ENCODE measurements around the gene ZFP82. TPM values are rescaled to one million over a fixed set of nuclear protein-coding genes. Genes with fewer than 3 reads are reported as not detected.

ZFP82 gene
- total and polyA plus RNA-seq, 2 donors (not counting 3 experiments of a cell fraction or from before 2014, with no cell fraction given): 1.8 to 3.9 TPM

DNA sequence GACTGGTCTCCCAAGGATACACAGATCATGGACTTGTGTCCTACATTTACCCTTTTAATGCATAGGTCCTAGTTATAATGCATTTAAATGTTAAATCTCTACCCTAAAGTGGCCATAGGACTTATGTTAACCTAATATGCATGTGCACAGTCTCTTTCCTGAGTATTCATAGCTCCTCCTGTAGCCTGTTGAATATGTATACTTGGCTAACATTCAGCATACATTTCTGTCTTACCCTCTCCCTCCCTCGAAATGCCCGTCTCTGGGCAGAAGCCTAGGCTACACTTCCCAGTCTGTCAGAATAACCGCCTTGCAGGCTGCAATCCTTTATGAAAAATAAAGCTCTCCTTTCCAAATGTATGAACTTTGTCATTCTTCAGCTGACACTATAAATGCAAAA lies 13.9 kb downstream of the ZFP82 start:
- no peak for FAIRE-seq
- dilution Hi-C loops (cut with MboI; ENCODE audit: extremely low pct_ligation_motif_present, low sequenced_read_pairs): no loop called here
- POLR2A ChIA-PET: no interaction called here

DNA sequence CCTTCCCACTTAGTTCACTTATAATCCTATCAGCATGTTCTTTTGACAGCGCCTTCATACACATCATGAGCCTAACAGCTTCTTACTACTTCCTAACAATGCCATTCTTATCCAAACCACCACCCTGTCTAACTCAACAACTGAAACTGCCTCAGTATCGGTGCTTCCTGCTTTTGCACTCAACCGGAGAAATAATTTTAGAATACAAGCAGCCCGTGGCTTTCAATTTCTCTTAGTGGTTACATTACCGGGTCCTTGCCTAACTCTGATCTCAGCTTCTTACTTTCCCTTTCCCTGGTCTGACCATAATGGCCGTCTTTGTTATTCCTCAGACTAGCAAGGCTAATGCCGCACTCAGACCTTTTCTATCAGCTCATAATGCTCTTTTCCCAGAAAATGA lies 17.0 kb downstream of the ZFP82 start:
- H3K4me1 ChIP-seq (ENCODE audit: control insufficient read depth, extremely low read depth, insufficient read depth, low read length): no peaks in the 10 kb centered on the region
- H2AFZ ChIP-seq (ENCODE audit: low read depth, low read length): no peak overlapping the region
- intact Hi-C loops (cut with micrococcal nuclease) (no loop called here), dilution Hi-C loops (cut with MboI; ENCODE audit: extremely low pct_ligation_motif_present, low sequenced_read_pairs) (no loop called here)
- no peak overlapping the region for H3K27ac ChIP-seq (ENCODE audit: insufficient read depth, low read depth, low read length)
- no peaks in the 10 kb centered on the region for H4K20me1 ChIP-seq (replicated peaks; ENCODE audit: control insufficient read depth, extremely low read depth, insufficient read depth, low read length)
- DNase-seq (ENCODE audit: low read depth, low spot score) (no peak), FAIRE-seq (no peak)
- H3K9me1 ChIP-seq (replicated peaks; ENCODE audit: control insufficient read depth, extremely low read depth, insufficient read depth, low read length): no peaks in the 10 kb centered on the region
- no peak overlapping the region for H3K9ac ChIP-seq (replicated peaks; ENCODE audit: extremely low read depth, insufficient read depth, low read length)
- H3K9me3 ChIP-seq (replicated peaks; ENCODE audit: control insufficient read depth, insufficient read depth, low read length): no peaks in the 10 kb centered on the region
- no peak overlapping the region for H3K4me2 ChIP-seq (ENCODE audit: insufficient read depth, low read length)
- no peaks in the 10 kb centered on the region for H3K79me2 ChIP-seq (ENCODE audit: control insufficient read depth, insufficient read depth, low read length)
- TF ChIP-seq POLR2AphosphoS5 (IDR thresholded peaks at IDR 0.05; ENCODE audit: insufficient read depth, low read depth, low read length): no peak
- TF ChIP-seq, protein P1, sequence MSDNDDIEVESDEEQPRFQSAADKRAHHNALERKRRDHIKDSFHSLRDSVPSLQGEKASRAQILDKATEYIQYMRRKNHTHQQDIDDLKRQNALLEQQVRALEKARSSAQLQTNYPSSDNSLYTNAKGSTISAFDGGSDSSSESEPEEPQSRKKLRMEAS (IDR thresholded peaks at IDR 0.05; ENCODE audit: insufficient read depth, insufficient read length): no peak
- TF ChIP-seq, protein P2, sequence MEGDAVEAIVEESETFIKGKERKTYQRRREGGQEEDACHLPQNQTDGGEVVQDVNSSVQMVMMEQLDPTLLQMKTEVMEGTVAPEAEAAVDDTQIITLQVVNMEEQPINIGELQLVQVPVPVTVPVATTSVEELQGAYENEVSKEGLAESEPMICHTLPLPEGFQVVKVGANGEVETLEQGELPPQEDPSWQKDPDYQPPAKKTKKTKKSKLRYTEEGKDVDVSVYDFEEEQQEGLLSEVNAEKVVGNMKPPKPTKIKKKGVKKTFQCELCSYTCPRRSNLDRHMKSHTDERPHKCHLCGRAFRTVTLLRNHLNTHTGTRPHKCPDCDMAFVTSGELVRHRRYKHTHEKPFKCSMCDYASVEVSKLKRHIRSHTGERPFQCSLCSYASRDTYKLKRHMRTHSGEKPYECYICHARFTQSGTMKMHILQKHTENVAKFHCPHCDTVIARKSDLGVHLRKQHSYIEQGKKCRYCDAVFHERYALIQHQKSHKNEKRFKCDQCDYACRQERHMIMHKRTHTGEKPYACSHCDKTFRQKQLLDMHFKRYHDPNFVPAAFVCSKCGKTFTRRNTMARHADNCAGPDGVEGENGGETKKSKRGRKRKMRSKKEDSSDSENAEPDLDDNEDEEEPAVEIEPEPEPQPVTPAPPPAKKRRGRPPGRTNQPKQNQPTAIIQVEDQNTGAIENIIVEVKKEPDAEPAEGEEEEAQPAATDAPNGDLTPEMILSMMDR (IDR thresholded peaks at IDR 0.05; ENCODE audit: extremely low read depth in 1 of 2, insufficient read depth in 1 of 2, low read depth in 1 of 2, low read length in 2 of 2): no peak
- TF ChIP-seq POLR2A (IDR thresholded peaks at IDR 0.05; ENCODE audit: low read depth, low read length): no peak
- TF ChIP-seq JUN (IDR thresholded peaks at IDR 0.05; ENCODE audit: borderline replicate concordance, insufficient read depth, insufficient read length, low read depth): no peak
- no peak for TF ChIP-seq FOS (IDR thresholded peaks at IDR 0.05; ENCODE audit: borderline replicate concordance, insufficient read depth, low read length)
- no peak for TF ChIP-seq GATA2 (IDR thresholded peaks at IDR 0.05; ENCODE audit: insufficient read depth, insufficient read length, low read depth, low read length)
- TF ChIP-seq EZH2 (IDR thresholded peaks at IDR 0.05; ENCODE audit: borderline replicate concordance, low read depth, low read length, severe bottlenecking): no peak
- no peak for TF ChIP-seq MYC (IDR thresholded peaks at IDR 0.05; ENCODE audit: low read depth, low read length)
- ChIA-PET CTCF (no interaction called here), POLR2A (no interaction called here)
- no peak overlapping the region for H3K4me3 ChIP-seq (replicated peaks in 1 of 3; ENCODE audit: insufficient read depth in 1 of 3, low read depth in 1 of 3, low read length in 3 of 3)
- H3K27me3 ChIP-seq (ENCODE audit: control insufficient read depth in 2 of 2, insufficient read depth in 2 of 2, low read length in 2 of 2): no peaks in the 10 kb centered on the region
- BruUV-seq (replicated peaks): no TSS peak
- H3K36me3 ChIP-seq (ENCODE audit: control insufficient read depth in 2 of 2, extremely low read depth in 1 of 2, insufficient read depth in 2 of 2, low read length in 2 of 2): peaks cover 10 to 14% of the 10 kb centered on the region in 2 experiments

More for the DNA sequence above, 13.9 kb downstream of the ZFP82 start:
- Histone ChIP-seq H3K36me3 (ENCODE audit: control insufficient read depth in 2 of 2, extremely low read depth in 1 of 2, insufficient read depth in 2 of 2, low read length in 2 of 2) (peaks cover 14 to 21% of the 10 kb centered on the region in 2 experiments), H2AFZ (ENCODE audit: low read depth, low read length) (no peak overlapping the region), H3K79me2 (ENCODE audit: control insufficient read depth, insufficient read depth, low read length) (no peaks in the 10 kb centered on the region), H3K9me1 (replicated peaks; ENCODE audit: control insufficient read depth, extremely low read depth, insufficient read depth, low read length) (no peaks in the 10 kb centered on the region), H3K9ac (replicated peaks; ENCODE audit: extremely low read depth, insufficient read depth, low read length) (no peak overlapping the region), H3K4me3 (replicated peaks in 1 of 3; ENCODE audit: insufficient read depth in 1 of 3, low read depth in 1 of 3, low read length in 3 of 3) (no peak overlapping the region), H4K20me1 (replicated peaks; ENCODE audit: control insufficient read depth, extremely low read depth, insufficient read depth, low read length) (no peaks in the 10 kb centered on the region), H3K9me3 (replicated peaks; ENCODE audit: control insufficient read depth, insufficient read depth, low read length) (no peaks in the 10 kb centered on the region), H3K4me2 (ENCODE audit: insufficient read depth, low read length) (no peak overlapping the region), H3K4me1 (ENCODE audit: control insufficient read depth, extremely low read depth, insufficient read depth, low read length) (no peaks in the 10 kb centered on the region), H3K27me3 (ENCODE audit: control insufficient read depth in 2 of 2, insufficient read depth in 2 of 2, low read length in 2 of 2) (no peaks in the 10 kb centered on the region), H3K27ac (ENCODE audit: insufficient read depth, low read depth, low read length) (no peak overlapping the region)
- BruUV-seq (replicated peaks): no TSS peak
- intact Hi-C loops (cut with micrococcal nuclease): no loop called here
- TF ChIP-seq, protein P2 (IDR thresholded peaks at IDR 0.05; ENCODE audit: extremely low read depth in 1 of 2, insufficient read depth in 1 of 2, low read depth in 1 of 2, low read length in 2 of 2): no peak
- no peak for DNase-seq (ENCODE audit: low read depth, low spot score)
- CTCF ChIA-PET: interaction anchor here (0.5 kb wide), 1 partner anchor 33 kb away, joined by 3 read pairs; no protein-coding TSS in a partner anchor

Data from endothelial cell of umbilical vein (primary cell).